GM12873 (cell line): ENCODE data around the gene FIBCD1.

Source experiments
- CTCF ChIP-seq: IDR thresholded peaks from 2 replicates; pipeline ENCODE4 v1.5.1; 2012; ENCODE audit warnings: low read depth, mild to moderate bottlenecking, moderate library complexity, low read length, control low read depth; ENCODE audit not compliant: insufficient read depth; ENCODE audit errors: missing control alignments

FIBCD1 gene

GRCh38 chr9:130913599-130914416 lies 25.2 kb downstream of the FIBCD1 start:
- no peak for TF ChIP-seq CTCF

GRCh38 chr9:130912932-130913598 lies 26.0 kb downstream of the FIBCD1 start:
- TF ChIP-seq CTCF, result no peak

GRCh38 chr9:130911254-130912049 lies 27.6 kb downstream of the FIBCD1 start:
- no peak for TF ChIP-seq CTCF

- TF ChIP-seq CTCF, result no peak
These were observed 30.1 kb downstream of the FIBCD1 start for GRCh38 chr9:130908878-130909355.

- no peak for TF ChIP-seq CTCF
These were observed 30.7 kb downstream of the FIBCD1 start for GRCh38 chr9:130908146-130908877.

GRCh38 chr9:130906735-130907416 lies 32.2 kb downstream of the FIBCD1 start:
- no peak for TF ChIP-seq CTCF
